ENCODE results near the gene TAF11L2.

DNA sequence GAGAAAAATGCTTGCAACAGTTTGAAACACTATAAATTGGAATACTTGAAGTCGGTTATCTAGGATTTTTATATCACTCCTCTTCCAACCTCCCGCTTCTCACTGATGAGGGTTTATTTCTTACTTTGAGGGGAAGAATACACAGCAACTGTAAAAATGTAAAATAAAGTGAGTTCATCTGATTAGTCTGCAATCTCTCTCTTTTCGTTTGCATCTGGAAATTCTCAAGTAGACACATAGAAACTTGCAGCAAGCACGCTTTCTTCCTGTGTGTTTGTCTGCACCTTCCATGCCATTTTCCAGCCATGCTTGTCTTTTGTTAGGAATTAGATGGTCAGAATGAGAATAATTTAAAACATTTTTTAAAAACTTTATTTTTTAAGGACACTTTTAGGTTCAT is 45.1 kb upstream of the TAF11L2 start:
- no peak for TF ChIP-seq CTCF (IDR thresholded peaks at IDR 0.05)
- TF ChIP-seq POLR2A (IDR thresholded peaks at IDR 0.05): no peak
